Measurements from ENCODE around the gene CCR6. TPM values are rescaled to one million over a fixed set of nuclear protein-coding genes. Genes with fewer than 3 reads are reported as not detected.
A peak's percentile ranks its signal among the peaks of the same experiment; 100 is the strongest.

Gene CCR6
- total RNA-seq, 1 donor: 14.8 TPM

DNA sequence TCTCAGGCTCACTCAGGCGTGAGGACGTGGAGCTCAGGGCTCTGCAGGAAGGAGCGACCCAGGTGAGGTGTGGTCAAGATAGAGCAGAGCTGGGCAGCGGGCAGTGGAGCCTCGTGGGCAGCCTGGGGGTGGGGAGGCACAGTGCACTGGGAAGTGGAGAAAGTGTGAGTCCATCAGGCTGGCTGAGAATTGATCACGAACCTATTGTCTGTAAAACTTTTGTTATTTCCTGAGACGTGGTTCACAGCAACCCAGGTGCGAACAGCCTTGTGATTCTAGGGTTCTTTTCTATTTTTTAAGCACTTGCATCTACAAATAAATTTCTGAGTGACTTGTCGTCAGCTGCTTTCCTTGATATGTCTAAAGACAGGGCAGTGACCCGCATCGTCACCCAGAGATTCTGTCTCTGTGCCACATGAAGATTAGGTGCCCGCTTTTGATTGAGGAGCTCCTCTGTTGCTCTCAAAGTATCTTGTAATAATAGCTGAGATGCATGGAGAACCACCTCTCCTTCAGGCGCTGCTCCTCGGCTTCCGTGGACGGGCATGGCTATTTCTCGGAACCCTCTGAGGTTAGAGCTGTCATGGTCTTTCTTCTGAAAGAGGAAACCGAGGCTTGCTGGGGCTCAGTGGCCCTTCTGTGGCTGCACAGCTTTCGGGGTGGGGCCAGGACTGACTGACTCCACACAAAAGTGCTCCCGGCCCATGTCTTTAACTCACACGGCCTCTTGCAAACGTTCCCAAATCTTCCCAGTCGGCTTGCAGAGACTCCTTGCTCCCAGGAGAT is 662 bp upstream of the CCR6 start:
- H3K9me3 ChIP-seq (ENCODE audit: low read depth, low read length): no peaks in the 10 kb centered on the region
- peaks cover 67% of the 10 kb centered on the region for H3K4me1 ChIP-seq (ENCODE audit: insufficient read depth, low read length)
- peak overlapping the region; percentile 41 for H3K4me3 ChIP-seq (ENCODE audit: low read length)
- H3K27me3 ChIP-seq (ENCODE audit: insufficient read depth, low read length): no peaks in the 10 kb centered on the region

- no peaks in the 10 kb centered on the region for H3K27me3 ChIP-seq (ENCODE audit: insufficient read depth, low read length)
- no peaks in the 10 kb centered on the region for H3K9me3 ChIP-seq (ENCODE audit: low read depth, low read length)
- peak overlapping the region; percentile 41 for H3K4me3 ChIP-seq (ENCODE audit: low read length)
- H3K4me1 ChIP-seq (ENCODE audit: insufficient read depth, low read length): peaks cover 59% of the 10 kb centered on the region
Observed at GRCh38 chr6:167124753-167125152, 1.9 kb downstream of the CCR6 start.

DNA sequence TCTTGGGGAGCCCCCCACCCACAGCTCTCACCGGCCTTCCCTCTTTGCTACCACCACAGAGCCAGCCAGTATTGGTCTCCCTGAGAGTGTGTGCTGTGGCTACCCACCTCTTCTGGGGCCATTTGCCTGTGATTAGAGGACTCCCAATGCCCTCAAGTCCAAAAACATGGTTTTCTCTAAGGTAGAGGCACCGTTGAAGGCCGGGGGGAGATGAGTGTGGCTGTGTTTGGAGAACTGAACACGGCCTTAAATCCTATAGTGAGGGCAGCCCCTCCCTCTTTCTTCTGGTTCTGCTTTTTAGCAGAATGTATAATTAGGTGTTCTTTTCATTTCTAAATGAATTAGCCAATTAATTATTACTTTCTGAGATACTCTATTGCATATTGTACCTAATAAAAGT is 2.5 kb downstream of the CCR6 start:
- Histone ChIP-seq H3K4me3 (ENCODE audit: low read length) (peak overlapping the region; percentile 41), H3K27me3 (ENCODE audit: insufficient read depth, low read length) (no peaks in the 10 kb centered on the region), H3K4me1 (ENCODE audit: insufficient read depth, low read length) (peaks cover 59% of the 10 kb centered on the region), H3K9me3 (ENCODE audit: low read depth, low read length) (no peaks in the 10 kb centered on the region)

DNA sequence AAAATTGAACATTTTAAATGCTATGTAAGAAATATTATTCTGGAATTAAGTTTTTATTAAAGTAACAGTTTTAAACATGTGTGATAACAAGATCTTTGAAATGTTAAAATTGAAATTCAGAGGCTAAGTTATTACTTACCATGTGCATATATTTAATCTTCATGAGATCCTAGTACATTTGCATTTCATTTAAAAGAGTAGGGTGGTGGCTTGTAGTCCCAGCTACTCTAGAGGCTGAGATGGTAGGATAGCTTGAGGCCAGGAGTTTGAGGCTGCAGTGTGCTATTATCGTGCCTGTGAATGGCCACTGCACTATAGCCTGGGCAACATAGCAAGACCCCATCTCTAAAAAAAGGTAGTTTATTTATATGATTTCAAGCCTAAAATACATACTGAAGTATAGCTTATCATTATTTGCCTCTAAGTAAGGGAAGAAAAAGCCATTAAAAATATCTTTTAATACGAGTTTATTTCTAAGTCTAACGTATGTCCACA is 3.0 kb downstream of the CCR6 start:
- peaks cover 62% of the 10 kb centered on the region for H3K4me1 ChIP-seq (ENCODE audit: insufficient read depth, low read length)
- H3K4me3 ChIP-seq (ENCODE audit: low read length): peak overlapping the region; percentile 41
- no peaks in the 10 kb centered on the region for H3K27me3 ChIP-seq (ENCODE audit: insufficient read depth, low read length)

DNA sequence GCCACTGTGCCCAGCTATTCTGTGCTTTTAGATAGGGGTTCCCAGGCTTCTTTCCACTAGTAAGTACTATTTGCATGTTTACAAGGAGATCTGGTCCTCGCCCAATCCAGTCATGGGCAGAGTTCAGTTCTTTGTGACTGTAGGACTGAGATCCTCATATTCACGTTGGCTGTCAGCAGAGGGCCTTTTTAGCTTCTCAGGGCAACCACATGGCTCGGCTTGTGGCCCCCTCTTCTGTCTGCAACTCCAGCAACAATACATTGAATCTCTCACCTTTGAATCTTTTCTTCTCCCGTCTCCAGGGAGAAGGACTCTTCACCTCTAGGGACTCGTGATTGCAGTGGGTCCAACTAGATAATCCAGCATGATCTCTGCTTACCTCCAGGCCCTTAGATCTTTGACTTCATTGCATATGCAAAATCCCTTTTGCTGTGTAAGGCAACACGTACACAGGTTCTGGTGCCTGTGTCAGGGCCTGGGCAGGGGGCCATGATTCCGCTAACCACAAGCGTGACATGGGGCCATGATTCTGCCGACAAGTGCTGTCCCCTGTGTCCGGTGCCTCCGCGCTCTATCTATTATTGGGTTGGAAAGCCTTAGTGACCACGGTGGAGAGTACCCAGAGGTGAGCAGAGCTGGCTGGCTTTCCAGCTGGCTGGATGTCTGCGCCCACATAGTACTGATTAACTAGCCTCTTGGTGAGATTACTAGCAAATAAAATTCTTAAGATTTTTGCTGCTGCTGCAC is 5.1 kb downstream of the CCR6 start:
- Histone ChIP-seq H3K9me3 (ENCODE audit: low read depth, low read length) (no peaks in the 10 kb centered on the region), H3K4me1 (ENCODE audit: insufficient read depth, low read length) (peaks cover 42% of the 10 kb centered on the region), H3K4me3 (ENCODE audit: low read length) (no peak overlapping the region), H3K27me3 (ENCODE audit: insufficient read depth, low read length) (no peaks in the 10 kb centered on the region)

More for the DNA sequence above, 3.0 kb downstream of the CCR6 start:
- no peaks in the 10 kb centered on the region for H3K9me3 ChIP-seq (ENCODE audit: low read depth, low read length)

DNA sequence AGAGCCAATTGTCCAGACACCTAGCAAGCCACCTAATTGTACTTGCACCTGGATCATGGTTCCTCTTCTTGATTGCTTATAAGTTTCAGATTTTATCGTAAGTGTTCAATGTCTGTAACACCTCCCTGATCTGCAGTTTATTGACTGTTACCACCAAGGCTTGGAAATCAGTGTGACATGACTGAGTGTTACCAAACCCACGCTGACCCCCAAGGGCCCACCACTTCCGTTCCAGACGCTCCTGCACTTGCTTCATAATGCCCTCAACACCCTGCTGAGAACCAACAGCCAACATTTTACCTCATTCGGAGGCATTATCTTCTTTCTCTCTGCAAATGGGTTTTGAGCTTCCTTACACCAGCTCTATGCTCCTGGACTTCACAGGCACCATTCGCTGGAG is 6.3 kb downstream of the CCR6 start:
- H3K4me1 ChIP-seq (ENCODE audit: insufficient read depth, low read length): peaks cover 30% of the 10 kb centered on the region
- no peak overlapping the region for H3K4me3 ChIP-seq (ENCODE audit: low read length)
- no peaks in the 10 kb centered on the region for H3K27me3 ChIP-seq (ENCODE audit: insufficient read depth, low read length)
- H3K9me3 ChIP-seq (ENCODE audit: low read depth, low read length): no peaks in the 10 kb centered on the region

DNA sequence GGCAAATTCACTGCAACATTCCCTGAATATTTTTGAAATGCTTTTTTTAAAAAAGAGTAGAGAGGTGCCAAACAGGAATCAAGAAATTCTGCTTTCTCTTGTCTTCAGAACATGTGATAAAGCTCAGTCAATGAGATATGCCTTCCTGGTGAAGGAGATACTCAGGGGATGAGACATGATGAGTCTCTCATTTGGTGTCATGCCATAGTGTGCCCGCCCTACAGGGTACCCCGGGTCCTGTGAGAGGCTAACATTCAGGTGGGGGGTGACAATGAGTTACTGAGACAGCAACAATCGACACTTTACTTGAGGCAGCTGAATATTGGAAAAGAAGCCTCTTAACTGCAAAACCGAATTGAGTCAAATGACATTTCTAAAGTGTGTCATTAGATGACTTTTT is 6.7 kb downstream of the CCR6 start:
- peaks cover 30% of the 10 kb centered on the region for H3K4me1 ChIP-seq (ENCODE audit: insufficient read depth, low read length)
- no peaks in the 10 kb centered on the region for H3K27me3 ChIP-seq (ENCODE audit: insufficient read depth, low read length)
- H3K9me3 ChIP-seq (ENCODE audit: low read depth, low read length): no peaks in the 10 kb centered on the region
- no peak overlapping the region for H3K4me3 ChIP-seq (ENCODE audit: low read length)

- Histone ChIP-seq H3K4me1 (ENCODE audit: insufficient read depth, low read length) (peaks cover 30% of the 10 kb centered on the region), H3K9me3 (ENCODE audit: low read depth, low read length) (no peaks in the 10 kb centered on the region), H3K27me3 (ENCODE audit: insufficient read depth, low read length) (no peaks in the 10 kb centered on the region), H3K4me3 (ENCODE audit: low read length) (no peak overlapping the region)
Observed at GRCh38 chr6:167130008-167130677, 7.2 kb downstream of the CCR6 start.

- H3K9me3 ChIP-seq (ENCODE audit: low read depth, low read length): no peaks in the 10 kb centered on the region
- no peak overlapping the region for H3K4me3 ChIP-seq (ENCODE audit: low read length)
- peaks cover 28% of the 10 kb centered on the region for H3K4me1 ChIP-seq (ENCODE audit: insufficient read depth, low read length)
- H3K27me3 ChIP-seq (ENCODE audit: insufficient read depth, low read length): no peaks in the 10 kb centered on the region
Observed at GRCh38 chr6:167130712-167131684, 8.1 kb downstream of the CCR6 start.

- no peak overlapping the region for H3K4me3 ChIP-seq (ENCODE audit: low read length)
- no peaks in the 10 kb centered on the region for H3K27me3 ChIP-seq (ENCODE audit: insufficient read depth, low read length)
- H3K4me1 ChIP-seq (ENCODE audit: insufficient read depth, low read length): peaks cover 12% of the 10 kb centered on the region
- H3K9me3 ChIP-seq (ENCODE audit: low read depth, low read length): no peaks in the 10 kb centered on the region
Observed at GRCh38 chr6:167134448-167135328, 11.8 kb downstream of the CCR6 start.

- Histone ChIP-seq H3K27me3 (ENCODE audit: insufficient read depth, low read length) (no peaks in the 10 kb centered on the region), H3K9me3 (ENCODE audit: low read depth, low read length) (no peaks in the 10 kb centered on the region), H3K4me1 (ENCODE audit: insufficient read depth, low read length) (peaks cover 11% of the 10 kb centered on the region), H3K4me3 (ENCODE audit: low read length) (no peak overlapping the region)
Observed at GRCh38 chr6:167136376-167136775, 13.5 kb downstream of the CCR6 start.

DNA sequence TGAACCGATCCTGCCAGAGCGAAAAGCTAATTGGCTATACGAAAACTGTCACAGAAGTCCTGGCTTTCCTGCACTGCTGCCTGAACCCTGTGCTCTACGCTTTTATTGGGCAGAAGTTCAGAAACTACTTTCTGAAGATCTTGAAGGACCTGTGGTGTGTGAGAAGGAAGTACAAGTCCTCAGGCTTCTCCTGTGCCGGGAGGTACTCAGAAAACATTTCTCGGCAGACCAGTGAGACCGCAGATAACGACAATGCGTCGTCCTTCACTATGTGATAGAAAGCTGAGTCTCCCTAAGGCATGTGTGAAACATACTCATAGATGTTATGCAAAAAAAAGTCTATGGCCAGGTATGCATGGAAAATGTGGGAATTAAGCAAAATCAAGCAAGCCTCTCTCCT is 14.2 kb downstream of the CCR6 start:
- Histone ChIP-seq H3K4me3 (ENCODE audit: low read length) (no peak overlapping the region), H3K4me1 (ENCODE audit: insufficient read depth, low read length) (peaks cover 18% of the 10 kb centered on the region), H3K9me3 (ENCODE audit: low read depth, low read length) (no peaks in the 10 kb centered on the region), H3K27me3 (ENCODE audit: insufficient read depth, low read length) (no peaks in the 10 kb centered on the region)

DNA sequence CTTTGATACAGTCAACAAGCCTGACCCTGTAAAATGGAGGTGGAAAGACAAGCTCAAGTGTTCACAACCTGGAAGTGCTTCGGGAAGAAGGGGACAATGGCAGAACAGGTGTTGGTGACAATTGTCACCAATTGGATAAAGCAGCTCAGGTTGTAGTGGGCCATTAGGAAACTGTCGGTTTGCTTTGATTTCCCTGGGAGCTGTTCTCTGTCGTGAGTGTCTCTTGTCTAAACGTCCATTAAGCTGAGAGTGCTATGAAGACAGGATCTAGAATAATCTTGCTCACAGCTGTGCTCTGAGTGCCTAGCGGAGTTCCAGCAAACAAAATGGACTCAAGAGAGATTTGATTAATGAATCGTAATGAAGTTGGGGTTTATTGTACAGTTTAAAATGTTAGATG is 15.0 kb downstream of the CCR6 start:
- Histone ChIP-seq H3K4me1 (ENCODE audit: insufficient read depth, low read length) (peaks cover 19% of the 10 kb centered on the region), H3K4me3 (ENCODE audit: low read length) (no peak overlapping the region), H3K9me3 (ENCODE audit: low read depth, low read length) (no peaks in the 10 kb centered on the region), H3K27me3 (ENCODE audit: insufficient read depth, low read length) (no peaks in the 10 kb centered on the region)

Measured in mononuclear cell (primary cell).